HG02852 (cell line): ENCODE data around the gene SPPL3.
"Not testable (repeated sequence)": the region's sequence is repeated elsewhere in the genome, so short reads cannot be mapped to it uniquely, and the experiment has no call there.

Source experiments
- ATAC-seq: cut with Tn5 transposase; IDR thresholded peaks from one replicate; pipeline ENCODE4 v1.9.1; 2021; ENCODE audit warnings: mild to moderate bottlenecking, moderate library complexity; ENCODE audit not compliant: unreplicated experiment

Gene SPPL3

DNA sequence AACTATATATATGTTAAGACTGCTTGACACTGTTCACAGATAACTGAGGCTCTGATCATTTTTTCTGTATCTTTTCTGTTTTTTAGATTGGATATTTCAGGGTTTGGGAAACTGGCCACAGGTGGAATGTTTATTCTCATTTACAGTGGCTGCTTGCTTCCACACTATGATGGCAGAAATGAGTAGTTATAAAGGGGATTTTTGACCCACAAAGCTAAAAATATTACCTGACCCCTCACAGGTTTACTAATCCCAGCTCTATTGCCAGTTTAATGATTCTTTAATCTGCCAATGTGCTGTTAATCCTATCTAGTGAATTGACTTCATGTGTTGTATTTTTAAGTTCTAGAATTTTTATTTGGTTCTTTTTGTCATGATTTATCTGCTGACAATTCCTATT, 148.9 kb downstream of the SPPL3 start:
- ATAC-seq = no peak

DNA sequence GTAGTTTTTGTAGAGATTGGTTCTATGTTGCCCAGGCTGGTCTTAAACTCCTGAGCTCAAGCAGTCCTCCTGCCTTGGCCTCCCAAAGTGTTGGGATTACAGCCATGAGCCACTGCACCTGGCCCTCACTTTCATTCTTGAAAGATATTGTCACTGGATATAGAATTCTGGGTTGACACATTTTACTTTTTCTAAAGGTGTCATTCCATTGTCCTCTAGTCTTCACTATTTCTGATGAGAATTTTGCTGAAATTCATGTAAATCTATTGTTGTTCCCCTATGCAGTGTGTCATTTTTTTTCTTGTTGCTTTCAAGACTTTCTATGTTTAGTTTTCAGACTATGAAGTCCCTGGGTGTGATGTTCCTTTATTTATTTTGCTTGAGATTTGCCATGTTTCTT, 149.4 kb downstream of the SPPL3 start:
- no peak for ATAC-seq

DNA sequence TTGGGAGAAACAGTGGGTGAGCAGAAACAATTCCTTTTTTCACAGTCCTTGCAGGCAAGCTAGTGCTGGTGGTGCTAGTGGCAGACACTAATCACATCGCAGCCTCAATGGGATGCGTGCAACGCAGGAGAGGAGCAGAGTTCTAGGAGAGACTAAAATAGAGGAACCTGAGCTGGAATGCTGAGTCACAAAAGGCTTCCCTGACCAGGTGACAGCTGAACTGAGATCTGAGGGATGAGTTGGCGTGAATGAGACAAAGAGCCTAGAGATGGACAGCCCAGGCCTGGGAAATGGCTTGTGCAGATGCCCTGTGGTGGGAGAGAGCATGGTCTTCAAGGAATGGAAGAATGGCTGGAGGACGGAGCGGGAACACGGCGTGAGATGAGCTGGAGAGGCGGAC, 152.8 kb downstream of the SPPL3 start:
- no peak for ATAC-seq

DNA sequence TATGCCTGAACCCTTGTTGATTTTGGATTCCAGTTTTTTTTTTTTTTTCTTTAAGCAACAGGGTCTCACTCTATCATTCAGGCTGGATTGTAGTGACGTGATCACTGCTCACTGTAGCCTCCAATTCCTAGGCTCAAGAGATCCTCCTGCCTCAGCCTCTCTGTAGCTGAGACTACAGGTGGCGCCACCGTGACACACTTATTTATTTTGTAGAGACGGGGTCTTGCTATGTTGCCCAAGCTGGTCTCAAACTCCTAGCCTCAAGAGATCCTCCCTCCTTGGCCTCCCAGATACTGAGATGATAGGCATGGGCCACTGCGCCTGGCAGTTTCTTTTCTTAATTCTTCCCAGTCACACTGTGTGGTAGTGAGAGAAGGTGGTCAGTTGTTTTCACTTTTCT, 153.4 kb downstream of the SPPL3 start:
- ATAC-seq = no peak

DNA sequence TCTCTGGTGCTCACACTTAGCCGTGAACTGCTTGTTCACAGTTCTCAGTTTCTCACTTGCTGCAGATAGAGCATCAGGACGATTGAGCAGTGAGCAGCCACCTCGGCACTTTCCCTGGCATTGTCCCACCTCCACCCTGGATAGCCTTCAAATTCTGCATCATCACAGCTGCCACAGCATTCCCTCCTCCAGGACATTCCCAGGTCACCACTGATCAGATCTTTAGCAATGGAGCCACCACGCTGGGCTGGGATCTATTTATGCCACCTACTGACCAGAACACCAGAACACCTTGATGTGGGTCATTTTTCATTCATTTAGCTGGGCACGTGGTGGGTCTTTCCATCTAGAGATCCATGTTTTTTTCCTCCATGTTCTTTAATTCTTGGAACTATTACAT, 154.9 kb downstream of the SPPL3 start:
- ATAC-seq = no peak

DNA sequence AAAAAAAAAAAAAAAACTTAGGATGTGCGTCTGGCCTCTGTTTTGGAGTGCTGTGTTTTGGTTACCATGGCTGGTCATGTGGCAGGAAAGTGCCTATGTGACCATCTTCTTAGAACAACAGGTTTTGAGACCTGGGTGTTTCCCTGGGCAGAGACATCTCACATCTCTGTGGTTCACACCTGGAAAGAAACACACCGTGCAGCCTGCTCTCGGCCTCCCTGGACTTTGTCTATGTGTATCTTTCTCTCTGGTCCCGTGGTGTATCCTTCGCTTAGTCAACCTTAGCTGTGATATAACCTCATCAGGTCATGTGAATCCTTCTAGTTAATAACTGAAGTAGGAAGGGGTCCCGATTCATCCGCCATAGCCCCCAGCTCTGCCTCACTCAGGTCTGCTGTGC, 155.9 kb downstream of the SPPL3 start:
- ATAC-seq = no peak

DNA sequence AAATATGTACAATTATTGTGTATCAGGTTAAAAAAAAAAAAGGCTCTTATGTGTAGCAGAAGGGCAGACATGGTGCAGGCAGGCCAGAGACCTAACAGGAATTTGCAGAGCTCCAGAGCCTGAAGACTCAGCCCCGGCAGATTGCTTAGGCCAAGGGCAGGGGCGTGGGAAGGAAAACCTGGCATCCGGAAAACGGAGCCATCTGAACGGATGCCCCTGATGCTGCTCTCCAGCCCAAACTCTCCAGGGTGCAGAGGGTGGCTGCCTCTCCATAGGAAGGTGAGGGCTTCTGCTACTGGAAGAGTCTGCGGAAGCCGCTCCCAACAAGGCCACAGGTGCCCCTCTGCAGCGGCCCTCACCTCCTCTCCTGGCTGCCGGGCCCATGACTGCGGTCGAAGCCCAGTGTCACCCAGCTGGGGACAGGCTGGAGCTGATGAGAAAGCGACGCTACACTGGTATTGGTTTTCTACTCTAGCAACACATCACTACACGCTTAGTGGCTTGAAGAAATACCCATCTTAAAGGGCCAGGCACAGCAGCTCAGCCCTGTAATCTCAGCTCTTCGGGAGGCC, 159.2 kb downstream of the SPPL3 start:
- ATAC-seq = no peak

DNA sequence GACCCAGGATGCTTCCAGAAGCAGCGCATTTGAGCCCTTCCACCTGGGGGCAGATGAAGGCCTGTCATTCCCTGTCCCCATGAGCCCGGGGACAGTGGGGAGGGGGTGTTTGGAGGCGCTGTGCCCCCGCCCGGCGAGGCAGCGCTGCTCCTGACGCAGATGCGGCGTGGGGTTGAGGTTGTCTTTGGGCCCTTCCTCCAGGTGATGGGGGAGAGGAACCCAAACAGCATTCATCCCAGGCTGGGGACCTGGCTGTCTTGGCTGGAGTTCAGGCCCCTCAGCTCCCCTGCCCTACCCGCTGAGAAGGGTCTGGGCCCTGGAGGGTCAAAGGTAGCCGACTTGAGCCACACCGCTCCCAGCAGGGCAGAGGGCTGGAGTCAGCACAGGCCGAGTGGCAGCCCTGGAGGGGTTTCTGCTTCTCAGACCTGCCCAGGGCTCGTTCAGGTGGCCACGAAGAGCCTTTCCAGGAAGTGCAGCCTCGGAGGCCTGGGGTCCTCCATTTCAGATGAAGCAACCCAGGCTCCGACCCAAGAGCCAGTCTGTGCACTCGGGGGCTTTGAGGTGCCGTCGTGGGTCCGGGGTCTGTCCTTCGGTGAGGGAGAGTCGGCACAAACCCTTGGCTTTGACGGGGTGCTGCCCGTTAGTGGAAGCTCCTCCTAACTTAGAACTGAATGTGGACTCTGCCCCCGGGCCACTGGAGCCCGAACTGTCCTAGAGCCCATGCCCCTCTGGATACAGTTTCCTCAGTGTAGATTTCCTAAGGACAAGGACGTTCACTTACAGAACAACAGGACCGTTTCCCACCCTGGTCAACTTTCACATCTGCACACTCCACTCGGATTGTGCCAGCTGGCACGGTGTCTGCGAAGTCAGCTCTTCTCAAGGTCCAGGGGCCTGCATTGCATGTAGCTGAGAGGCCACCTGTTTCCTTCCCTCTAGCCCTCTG, 162.4 kb downstream of the SPPL3 start:
- ATAC-seq = no peak

DNA sequence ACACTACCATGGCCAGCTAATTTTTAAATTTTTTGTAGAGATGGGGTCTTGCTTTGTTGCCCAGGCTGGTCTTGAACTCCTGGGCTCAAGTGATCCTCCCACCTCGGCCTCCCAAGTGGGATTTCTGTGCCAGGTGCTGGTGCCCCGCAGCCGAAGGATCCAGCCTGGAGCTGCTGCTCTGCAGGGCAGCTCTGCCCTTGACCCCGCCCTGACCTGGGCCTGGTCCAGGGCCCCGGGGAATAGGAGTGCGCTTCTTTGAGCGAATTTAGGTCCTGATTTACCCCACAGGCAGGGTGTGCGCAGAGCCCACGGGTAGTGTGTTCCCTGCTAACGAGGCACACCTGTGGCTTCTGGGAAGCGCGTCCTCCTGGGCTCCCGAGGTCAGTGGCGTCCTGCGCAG, 163.3 kb downstream of the SPPL3 start:
- ATAC-seq = no peak

DNA sequence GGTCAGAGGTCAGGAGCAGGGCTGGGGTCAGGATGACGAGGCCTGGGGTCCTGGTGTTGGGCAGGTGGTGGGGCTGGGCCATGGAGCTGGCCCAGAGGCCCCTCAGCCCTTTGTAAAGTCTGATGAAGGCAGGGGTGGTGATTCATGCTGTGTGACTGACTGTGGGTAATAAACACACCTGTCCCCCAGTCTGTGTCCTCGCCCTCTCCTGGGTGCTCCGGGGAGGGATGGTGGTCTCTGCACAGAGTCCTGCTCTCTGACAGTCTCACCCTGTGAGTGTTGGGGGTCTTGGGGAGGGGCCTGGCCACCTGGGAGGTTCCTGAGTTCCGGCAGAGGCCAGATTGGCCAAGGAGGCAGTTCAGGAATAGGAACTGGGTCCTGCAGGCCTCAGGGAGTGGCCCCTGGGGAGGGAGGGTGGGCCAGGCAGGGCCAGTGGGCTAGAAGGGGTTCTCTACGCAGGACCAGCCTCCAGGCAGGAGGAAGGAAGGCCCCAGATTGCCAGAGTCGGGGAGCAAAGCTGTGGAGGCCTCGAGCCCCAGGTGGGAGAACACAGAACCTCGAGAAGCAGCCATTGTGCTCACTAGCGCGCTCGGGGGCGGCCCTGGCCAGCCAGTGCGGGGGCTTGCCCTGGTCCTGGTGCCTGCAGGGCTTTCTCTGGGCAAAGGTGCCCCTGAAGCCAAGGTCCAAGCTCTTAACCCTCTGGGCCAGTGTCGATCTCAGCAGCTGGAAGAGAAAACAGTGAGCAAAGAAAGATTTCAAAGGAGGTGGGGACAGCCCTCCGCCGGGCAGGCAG, 164.1 kb downstream of the SPPL3 start:
- no peak for ATAC-seq

DNA sequence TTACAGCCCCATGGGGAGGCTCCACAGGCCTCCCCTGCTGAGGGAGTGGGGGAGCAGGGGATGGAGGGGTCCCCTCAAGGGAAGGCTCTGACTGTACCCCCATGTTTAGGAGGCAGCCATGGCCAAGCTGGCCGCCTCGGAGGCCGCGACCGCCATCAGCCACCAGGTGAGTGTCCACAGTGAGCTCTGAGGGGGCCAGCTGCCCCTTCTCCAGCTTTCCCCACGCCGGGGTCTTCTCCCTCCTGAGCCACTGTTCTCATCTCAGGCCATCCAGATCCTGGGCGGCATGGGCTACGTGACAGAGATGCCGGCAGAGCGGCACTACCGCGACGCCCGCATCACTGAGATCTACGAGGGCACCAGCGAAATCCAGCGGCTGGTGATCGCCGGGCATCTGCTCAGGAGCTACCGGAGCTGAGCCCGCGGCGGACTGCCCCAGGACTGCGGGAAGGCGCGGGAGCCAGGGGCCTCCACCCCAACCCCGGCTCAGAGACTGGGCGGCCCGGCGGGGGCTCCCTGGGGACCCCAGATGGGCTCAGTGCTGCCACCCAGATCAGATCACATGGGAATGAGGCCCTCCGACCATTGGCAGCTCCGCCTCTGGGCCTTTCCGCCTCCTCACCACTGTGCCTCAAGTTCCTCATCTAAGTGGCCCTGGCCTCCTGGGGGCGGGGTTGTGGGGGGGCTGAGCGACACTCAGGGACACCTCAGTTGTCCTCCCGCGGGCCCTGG, 165.0 kb downstream of the SPPL3 start:
- no peak for ATAC-seq

DNA sequence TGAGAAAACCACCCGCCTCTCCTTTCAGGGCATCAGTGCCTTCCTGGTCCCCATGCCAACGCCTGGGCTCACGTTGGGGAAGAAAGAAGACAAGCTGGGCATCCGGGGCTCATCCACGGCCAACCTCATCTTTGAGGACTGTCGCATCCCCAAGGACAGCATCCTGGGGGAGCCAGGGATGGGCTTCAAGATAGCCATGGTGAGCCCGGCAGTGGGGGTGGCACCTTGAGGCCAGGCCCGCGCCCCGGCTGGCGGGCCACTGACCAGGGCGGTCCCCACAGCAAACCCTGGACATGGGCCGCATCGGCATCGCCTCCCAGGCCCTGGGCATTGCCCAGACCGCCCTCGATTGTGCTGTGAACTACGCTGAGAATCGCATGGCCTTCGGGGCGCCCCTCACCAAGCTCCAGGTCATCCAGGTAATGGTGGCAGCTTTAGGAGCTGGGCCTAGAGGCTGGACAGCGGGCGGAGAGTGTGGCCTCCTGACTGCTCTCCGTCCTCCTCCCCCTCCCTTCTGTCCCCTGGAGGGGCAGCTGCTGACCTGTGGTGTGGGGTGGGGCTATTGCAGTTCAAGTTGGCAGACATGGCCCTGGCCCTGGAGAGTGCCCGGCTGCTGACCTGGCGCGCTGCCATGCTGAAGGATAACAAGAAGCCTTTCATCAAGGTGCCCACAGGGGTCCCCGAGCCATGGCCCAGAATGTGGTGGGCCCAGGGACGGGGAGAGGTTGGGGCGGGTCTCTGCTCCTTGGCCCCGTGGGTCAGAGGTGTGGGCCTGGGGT, 165.7 kb downstream of the SPPL3 start:
- no peak for ATAC-seq

DNA sequence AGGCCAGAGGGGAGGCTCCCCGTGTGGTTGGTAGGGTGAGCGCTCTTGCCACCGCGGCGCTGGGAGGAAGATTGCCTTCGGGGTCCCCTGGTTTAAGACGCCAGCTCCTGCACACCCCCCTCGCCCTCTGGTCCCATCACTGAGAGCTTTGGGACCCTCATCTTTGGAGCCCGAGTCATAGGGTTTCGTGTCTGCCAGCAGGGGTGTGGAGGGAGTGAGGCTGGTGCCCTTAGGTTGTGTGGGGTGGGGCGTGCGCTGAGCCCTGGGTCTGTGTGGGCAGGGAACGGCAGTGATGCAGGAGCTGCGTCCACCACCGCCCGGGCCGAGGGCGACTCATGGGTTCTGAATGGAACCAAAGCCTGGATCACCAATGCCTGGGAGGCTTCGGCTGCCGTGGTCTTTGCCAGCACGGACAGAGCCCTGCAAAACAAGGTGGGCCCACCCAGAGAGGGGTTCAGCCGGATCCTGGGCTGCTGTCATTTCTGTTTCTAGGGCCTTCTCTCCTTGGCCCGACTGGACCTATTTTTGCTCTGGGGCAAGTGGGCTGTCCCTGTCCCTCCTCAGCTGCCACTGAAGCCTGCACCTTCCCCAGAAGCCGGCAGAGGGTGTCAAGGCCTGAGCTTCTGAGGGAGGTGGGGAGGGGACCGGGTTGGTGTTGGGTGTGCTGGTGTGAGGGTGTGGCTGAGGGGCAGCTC, 166.5 kb downstream of the SPPL3 start:
- ATAC-seq = no peak

DNA sequence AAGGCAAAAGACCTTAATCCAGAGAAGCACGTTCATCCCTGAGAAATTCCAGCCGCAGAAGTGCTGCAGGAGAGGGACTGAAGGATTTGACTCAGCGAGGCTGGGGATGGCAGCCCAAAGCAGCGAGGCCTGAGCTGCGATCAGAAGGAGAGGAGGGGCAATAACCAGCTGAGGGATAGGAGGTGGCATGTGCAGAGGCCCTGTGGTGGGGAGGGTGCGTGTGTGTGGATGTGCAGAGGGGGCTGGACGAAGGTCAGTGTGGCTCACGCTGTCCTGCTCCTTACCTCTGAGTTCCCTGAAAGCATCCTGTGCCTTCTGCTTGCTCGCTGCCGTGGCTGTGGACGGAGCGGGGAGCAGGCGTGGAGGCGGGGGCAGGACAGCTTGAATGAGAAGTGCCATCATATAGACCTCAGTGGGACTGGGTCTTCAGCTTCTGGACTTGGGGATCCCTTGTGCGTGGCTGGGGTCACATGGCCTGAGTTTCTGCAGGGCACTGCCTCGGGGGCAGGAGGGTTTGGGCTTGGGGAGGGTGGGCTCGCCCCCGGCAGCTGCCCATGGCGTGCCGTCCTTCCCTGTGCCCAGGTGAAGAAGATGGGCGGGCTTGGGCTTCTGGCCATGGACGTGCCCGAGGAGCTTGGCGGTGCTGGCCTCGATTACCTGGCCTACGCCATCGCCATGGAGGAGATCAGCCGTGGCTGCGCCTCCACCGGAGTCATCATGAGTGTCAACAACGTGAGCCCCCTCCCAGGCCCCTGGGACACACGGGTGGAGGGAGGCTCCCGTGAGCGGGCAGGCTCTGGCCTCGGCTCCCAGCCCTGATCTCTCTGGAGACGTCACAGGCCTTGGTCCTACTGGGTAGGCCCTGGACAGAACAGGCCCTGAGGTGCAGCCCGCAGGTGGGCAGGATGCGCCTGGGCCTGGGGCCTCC, 167.5 kb downstream of the SPPL3 start:
- no peak for ATAC-seq

DNA sequence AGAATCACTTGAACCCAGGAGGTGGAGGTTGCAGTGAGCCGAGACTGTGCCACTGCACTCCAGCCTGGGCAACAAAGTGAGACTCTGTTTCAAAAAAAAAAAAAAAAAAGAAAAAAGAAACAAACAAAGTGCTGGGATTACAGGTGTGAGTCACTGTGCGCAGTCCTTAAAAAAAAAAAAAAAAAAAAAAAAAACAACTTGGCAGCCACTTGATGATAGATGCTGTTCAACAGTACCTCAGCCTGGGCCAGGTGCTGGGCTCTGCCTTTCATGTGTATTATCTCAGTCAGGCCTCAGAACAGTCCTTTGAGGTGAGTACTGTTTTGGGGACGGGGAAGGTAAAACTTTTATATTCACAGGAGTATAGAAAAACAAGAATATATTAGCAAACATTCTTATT, 169.0 kb downstream of the SPPL3 start:
- no peak for ATAC-seq

DNA sequence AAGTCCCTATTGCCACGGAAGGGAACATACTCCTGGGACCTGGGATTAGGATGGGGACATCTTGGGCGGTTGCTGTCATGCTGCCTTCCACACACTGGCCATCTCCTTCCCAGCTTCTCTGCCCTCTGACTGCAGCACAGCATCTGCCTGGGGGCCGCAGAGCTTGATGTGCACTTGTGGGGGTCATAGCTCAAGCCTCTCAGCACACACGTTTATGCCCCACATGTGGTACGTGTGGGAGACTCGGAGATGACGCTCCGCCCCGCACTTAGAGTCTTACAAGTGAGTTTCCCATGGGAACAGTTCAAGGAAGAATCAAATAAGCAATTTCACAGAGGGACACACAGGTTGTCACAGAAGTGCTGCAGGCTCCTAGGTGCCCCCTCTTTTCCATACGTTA, 169.9 kb downstream of the SPPL3 start:
- ATAC-seq = no peak

DNA sequence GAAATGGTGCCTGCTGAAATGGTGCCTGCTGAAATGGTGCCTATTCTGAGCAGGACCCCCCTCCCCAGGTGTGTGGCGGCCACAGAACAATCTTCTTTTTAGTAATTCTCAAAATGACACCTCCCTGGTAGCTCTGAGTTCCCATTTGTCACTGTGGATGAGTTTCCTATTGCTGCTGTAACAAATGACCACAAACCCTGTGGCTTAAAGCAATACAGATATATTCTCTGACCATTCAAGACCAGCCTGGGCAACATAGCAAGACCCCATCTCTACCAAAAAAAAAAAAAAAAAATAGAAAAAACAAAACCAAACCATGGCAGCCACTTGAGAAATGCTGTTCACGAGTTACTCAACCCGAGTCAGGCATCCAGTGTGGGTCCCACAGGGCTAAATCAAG, 170.6 kb downstream of the SPPL3 start:
- no peak for ATAC-seq

DNA sequence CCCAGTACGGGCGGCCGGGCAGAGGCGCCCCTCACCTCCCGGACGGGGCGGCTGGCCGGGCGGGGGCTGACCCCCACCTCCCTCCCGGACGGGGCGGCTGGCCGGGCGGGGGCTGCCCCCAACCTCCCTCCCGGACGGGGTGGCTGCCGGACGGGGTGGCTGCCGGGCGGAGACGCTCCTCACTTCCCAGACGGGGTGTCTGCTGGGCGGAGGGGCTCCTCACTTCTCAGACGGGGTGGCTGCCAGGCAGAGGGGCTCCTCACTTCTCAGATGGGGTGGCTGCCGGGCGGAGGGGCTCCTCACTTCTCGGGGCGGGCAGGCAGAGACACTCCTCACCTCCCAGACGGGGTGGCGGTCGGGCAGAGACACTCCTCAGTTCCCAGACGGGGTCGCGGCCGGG, 172.0 kb downstream of the SPPL3 start:
- ATAC-seq = not testable (repeated sequence)

DNA sequence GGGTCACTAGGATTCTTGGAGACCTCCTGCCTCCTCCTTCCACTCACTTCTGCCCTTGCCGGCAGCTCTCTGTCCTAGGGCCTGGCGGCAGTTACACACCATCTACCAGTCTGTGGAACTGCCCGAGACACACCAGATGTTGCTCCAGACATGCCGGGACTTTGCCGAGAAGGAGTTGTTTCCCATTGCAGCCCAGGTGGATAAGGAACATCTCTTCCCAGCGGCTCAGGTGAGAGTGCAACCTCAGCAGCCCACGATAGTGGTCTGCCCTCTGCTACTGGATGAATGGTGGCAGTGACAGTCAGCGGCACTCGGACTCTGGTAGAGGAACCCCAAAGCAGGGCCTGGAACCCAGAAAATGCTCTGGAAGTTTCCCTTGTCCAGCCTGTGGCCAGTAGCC, 177.2 kb downstream of the SPPL3 start:
- no peak for ATAC-seq
